Lower lobe of right lung (tissue), 2 donors: ENCODE data around the gene DLEC1. TPM values are rescaled to one million over a fixed set of nuclear protein-coding genes. Genes with fewer than 3 reads are reported as not detected.
A peak's percentile ranks its signal among the peaks of the same experiment; 100 is the strongest.
"Not testable (repeated sequence)": the region's sequence is repeated elsewhere in the genome, so short reads cannot be mapped to it uniquely, and the experiment has no call there.

Experiments
- ATAC-seq, 2 donors: fragments of 200-7000 bp; cut with Tn5 transposase; one replicate each; pipeline ENCODE4 v1.9.1; 2020 to 2022; ENCODE audit warnings: mild to moderate bottlenecking in 2 of 2, moderate library complexity in 2 of 2
- DNase-seq: peaks from one replicate; pipeline ENCODE4 v3.0.0-alpha.2; 2020
- H3K27ac ChIP-seq: fragments of 200-600 bp; one replicate; pipeline ENCODE4 v1.8.0; 2022
- H3K27me3 ChIP-seq: fragments of 200-600 bp; one replicate; pipeline ENCODE4 v1.8.0; 2022; ENCODE audit warnings: low read depth
- H3K36me3 ChIP-seq: fragments of 200-600 bp; one replicate; pipeline ENCODE4 v1.8.0; 2022; ENCODE audit warnings: mild to moderate bottlenecking
- H3K4me1 ChIP-seq: fragments of 200-600 bp; one replicate; pipeline ENCODE4 v1.8.0; 2022
- H3K4me3 ChIP-seq: fragments of 200-600 bp; one replicate; pipeline ENCODE4 v1.8.0; 2022; ENCODE audit warnings: mild to moderate bottlenecking
- H3K9me3 ChIP-seq: fragments of 200-600 bp; one replicate; pipeline ENCODE4 v1.8.0; 2022
- intact Hi-C: fragments of 100-400 bp; cut with DNase I; formaldehyde crosslinking; loops from one replicate; pipeline ENCODE4 v1.11.0; 2022
- total RNA-seq: library from RNA; stranded (reverse); fragmentation: NEBNext Ultra II Directional; extraction: Animal tissue kit (Norgen Biotek cat#: 25700); gene quantifications from one replicate; pipeline ENCODE4 v1.2.1, GENCODE V29; 2021
- TF ChIP-seq, protein P1 (sequence below): fragments of 200-600 bp; IDR thresholded peaks from one replicate; pipeline ENCODE4 v1.8.0; 2022; ENCODE audit warnings: antibody characterized with exemption, mild to moderate bottlenecking
- donor health status: DM: no; HTN: yes; CAD: no; lungs with severe emphysema.

The DLEC1 gene
- total RNA-seq, 1 donor from 2014 or later = 15.0 TPM

DNA sequence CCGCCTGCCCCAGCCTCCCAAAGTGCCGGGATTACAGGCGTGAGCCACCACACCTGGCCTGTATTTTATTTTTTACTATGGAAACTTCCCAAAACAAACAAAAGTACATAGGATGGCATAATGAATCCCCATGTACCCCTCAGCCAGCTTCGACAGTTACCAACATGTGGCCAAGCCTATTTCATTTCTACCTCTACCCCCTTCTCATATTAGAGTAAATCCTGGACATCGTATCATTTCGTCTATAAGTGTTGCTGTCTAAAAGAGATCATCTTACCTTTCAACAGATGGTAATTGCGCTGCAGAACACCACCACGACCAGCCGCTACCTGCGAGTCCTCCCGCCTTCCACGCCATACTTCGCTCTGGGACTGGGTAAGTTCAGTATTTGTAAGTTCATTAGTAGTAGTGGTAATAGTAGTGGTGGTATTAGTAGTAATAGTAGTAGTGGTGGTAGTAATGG, 44.9 kb downstream of the DLEC1 start:
- no peak for DNase-seq
- ATAC-seq = no peak
- Histone ChIP-seq H3K9me3 (no peaks in the 10 kb centered on the region), H3K36me3 (no peaks in the 10 kb centered on the region), H3K4me3 (no peak overlapping the region), H3K27me3 (no peaks in the 10 kb centered on the region), H3K4me1 (no peaks in the 10 kb centered on the region), H3K27ac (no peak overlapping the region)
- TF ChIP-seq, protein P1, sequence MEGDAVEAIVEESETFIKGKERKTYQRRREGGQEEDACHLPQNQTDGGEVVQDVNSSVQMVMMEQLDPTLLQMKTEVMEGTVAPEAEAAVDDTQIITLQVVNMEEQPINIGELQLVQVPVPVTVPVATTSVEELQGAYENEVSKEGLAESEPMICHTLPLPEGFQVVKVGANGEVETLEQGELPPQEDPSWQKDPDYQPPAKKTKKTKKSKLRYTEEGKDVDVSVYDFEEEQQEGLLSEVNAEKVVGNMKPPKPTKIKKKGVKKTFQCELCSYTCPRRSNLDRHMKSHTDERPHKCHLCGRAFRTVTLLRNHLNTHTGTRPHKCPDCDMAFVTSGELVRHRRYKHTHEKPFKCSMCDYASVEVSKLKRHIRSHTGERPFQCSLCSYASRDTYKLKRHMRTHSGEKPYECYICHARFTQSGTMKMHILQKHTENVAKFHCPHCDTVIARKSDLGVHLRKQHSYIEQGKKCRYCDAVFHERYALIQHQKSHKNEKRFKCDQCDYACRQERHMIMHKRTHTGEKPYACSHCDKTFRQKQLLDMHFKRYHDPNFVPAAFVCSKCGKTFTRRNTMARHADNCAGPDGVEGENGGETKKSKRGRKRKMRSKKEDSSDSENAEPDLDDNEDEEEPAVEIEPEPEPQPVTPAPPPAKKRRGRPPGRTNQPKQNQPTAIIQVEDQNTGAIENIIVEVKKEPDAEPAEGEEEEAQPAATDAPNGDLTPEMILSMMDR = no peak
- intact Hi-C loops = no loop called here

DNA sequence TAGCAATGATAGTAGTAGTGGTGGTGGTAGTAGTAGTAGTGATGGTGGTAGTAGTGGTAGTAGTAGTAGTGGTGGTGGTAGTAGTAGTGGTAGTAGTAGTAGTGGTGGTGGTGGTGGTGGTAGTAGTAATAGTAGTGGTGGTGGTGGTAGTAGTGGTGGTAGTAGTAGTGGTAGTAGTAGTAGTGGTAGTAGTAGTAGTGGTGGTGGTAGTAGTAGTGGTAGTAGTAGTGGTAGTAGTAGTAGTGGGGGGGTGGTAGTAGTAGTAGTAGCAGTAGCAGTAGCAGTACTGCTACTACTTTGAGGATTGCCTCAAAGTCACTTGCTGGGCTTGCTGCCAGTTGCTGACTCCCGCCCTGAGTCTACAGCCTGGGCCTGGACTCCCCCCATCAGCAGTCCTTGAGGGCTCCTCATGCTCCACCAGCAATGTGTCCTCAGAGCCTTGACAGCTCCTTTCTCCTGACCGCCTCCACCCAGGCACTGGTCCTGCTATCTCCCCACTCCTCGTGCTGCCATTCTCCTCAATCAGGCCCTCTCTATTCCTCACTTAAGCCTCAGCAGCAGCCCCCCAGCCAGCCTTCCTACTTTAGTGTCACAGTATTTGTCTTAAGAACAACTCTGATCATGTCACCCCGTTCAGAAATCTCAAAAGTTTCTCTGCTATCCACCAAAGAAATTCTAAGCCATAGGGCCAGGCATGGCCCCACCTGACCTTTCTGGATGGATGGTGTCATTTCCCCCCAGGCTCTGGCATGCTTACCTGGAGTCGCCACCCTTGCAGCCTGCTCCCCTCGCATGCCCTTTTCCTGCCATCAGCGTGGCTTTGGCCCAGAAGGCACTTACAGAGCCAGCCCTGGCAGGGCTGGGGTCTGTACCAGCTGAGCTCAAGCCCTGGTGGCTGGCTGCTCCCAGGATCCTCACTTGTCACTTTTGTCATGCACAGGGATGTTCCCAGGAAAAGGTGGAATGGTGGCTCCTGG, 45.6 kb downstream of the DLEC1 start:
- TF ChIP-seq, protein P1 = no peak
- intact Hi-C loops = no loop called here
- ATAC-seq = peak; percentile 78 to 85
- DNase-seq = no peak
- Histone ChIP-seq H3K9me3 (no peaks in the 10 kb centered on the region), H3K4me1 (no peaks in the 10 kb centered on the region), H3K4me3 (no peak overlapping the region), H3K27ac (no peak overlapping the region), H3K36me3 (no peaks in the 10 kb centered on the region), H3K27me3 (no peaks in the 10 kb centered on the region)

- H3K4me1 ChIP-seq = no peaks in the 10 kb centered on the region
- DNase-seq (no peak), ATAC-seq (peak in 1 of 2 donors; percentile 20)
- no peaks in the 10 kb centered on the region for H3K9me3 ChIP-seq
- H3K27ac ChIP-seq = no peak overlapping the region
- H3K4me3 ChIP-seq = no peak overlapping the region
- no peaks in the 10 kb centered on the region for H3K27me3 ChIP-seq
- intact Hi-C loops = no loop called here
- H3K36me3 ChIP-seq = no peaks in the 10 kb centered on the region
- TF ChIP-seq, protein P1 = no peak
Observed at GRCh38 chr3:38085311-38085942, 46.4 kb downstream of the DLEC1 start.

DNA sequence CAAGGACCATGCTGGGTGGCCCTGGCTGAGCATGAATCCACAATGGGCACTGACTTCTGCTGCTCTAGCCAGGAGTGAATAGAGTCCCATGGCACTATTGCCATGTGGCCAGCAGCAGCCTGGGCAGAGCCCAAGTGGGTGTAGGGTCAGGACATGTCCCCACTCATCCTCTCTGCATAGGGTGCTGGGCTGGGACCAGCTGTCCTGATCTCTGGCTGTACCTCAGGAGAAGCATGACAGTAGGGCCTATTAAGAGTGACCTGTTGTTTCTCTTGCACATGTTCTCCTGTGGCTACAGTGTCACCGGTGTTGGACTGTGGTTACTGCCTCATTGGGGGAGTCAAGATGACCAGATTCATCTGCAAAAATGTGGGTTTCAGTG, 46.9 kb downstream of the DLEC1 start:
- Histone ChIP-seq H3K4me3 (no peak overlapping the region), H3K9me3 (no peaks in the 10 kb centered on the region), H3K4me1 (no peaks in the 10 kb centered on the region), H3K27ac (no peak overlapping the region), H3K27me3 (no peaks in the 10 kb centered on the region), H3K36me3 (no peaks in the 10 kb centered on the region)
- no peak for ATAC-seq
- DNase-seq = no peak
- TF ChIP-seq, protein P1 = no peak
- intact Hi-C loops = no loop called here

- Histone ChIP-seq H3K4me3 (no peak overlapping the region), H3K27ac (no peak overlapping the region), H3K4me1 (no peaks in the 10 kb centered on the region), H3K27me3 (no peaks in the 10 kb centered on the region), H3K9me3 (no peaks in the 10 kb centered on the region), H3K36me3 (no peaks in the 10 kb centered on the region)
- intact Hi-C loops = no loop called here
- ATAC-seq = no peak
- no peak for DNase-seq
- TF ChIP-seq, protein P1 = no peak
Observed at GRCh38 chr3:38086496-38086895, 47.5 kb downstream of the DLEC1 start.

DNA sequence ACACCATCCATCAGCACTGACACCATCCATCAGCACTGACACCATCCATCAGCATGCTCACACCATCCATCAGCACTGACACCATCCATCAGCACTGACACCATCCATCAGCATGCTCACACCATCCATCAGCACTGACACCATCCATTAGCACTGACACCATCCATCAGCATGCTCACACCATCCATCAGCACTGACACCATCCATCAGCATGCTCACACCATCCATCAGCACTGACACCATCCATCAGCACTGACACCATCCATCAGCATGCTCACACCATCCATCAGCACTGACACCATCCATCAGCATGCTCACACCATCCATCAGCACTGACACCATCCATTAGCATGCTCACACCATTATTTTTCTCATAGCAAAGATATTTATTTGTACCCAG, 48.3 kb downstream of the DLEC1 start:
- ATAC-seq, DNase-seq, H3K36me3 ChIP-seq, intact Hi-C loops, H3K27ac ChIP-seq, H3K9me3 ChIP-seq, H3K27me3 ChIP-seq, H3K4me1 ChIP-seq, H3K4me3 ChIP-seq: not testable (repeated sequence)
